ENCODE data around the gene RAP1GAP2.

- TF ChIP-seq CTCF (conservative IDR thresholded peaks at IDR 0.05; ENCODE audit: low read length) (no peak), EZH2phosphoT487 (IDR thresholded peaks at IDR 0.05; ENCODE audit: borderline replicate concordance, low read depth, low read length) (no peak)
Observed at GRCh38 chr17:2775206-2775605, 21.0 kb upstream of the RAP1GAP2 start.
